COLO829 (cell line): ENCODE measurements around the gene MANSC4.
"Not testable (repeated sequence)": the region's sequence is repeated elsewhere in the genome, so short reads cannot be mapped to it uniquely, and the experiment has no call there.

ENCODE experiments used
- DNase-seq: peaks from one replicate; pipeline ENCODE4 v3.0.0; 2012; ENCODE audit warnings: low spot score

MANSC4 gene

DNA sequence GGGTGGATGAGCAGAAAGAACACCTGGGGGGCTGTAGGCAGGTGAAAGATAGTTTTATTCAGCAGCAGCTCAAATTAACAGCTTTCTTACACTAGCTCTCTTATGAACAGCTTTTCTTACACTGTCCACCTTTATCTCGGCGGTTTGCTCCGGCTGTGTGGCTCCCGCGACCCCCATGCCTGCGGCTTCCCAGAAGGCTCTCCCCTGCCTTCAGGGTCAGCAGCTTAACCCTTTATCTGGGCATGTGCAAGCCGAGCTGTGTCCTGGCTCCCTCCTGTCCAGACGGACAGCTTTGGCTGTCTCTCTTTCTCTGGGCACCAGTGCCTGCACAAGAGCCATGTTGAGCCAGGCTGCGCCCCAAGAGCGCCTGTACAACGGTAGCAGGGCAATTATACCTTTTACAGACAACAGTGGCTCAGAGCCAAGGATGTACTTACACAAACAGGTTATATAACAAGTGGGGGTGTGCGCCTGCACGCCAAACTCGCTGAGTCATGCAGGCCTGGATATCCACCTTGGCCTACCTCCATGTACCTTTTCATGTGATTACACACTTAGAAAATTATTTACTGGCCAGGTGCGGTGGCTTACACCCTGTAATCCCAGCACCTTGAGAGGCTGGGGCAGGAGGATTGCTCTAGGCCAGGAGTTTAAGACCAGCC lies 28.5 kb downstream of the MANSC4 start:
- DNase-seq, result no peak

DNA sequence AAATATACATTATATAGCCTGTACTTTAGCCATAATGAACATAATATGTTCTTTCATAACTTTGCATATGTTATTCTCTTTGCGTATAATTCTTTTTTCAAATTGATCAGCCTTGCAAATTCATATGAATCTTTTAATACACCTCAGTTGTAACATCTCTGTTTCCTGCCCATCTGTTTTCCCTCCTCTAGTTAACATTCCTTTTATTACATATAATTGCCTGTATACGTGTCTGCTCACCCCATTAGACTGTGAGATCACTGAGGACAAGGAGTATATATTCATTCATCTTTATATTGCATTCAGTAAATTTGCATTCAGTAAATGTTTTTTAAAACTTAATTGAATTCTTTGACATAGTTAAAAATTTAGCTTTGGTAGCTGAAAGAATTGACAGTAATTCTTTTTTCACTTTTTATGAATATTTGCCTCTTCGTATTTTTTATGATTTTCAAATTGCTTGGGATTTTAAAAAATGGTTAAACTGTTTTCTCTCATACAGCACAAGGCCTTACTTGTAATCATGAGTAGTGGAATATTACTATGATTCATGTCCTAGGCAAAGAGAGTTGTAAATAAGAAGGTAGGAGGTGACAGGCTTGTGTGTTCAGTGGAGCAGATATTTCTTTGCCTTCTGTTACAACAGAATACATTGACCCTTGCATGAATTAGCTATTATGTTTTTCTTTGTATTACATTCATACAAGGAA lies 32.8 kb downstream of the MANSC4 start:
- DNase-seq, result no peak

DNA sequence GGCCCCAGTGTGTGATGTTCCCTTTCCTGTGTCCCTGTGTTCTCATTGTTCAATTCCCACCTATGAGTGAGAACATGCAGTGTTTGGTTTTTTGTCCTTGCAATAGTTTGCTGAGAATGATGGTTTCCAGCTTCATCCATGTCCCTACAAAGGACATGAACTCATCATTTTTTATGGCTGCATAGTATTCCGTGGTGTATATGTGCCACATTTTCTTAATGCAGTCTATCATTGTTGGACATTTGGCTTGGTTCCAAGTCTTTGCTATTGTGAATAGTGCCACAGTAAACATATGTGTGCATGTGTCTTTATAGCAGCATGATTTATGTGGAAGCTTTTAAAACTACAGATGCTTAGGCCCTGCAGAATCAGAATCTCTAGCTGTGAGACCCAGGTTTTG lies 34.3 kb downstream of the MANSC4 start:
- not testable (repeated sequence) for DNase-seq

DNA sequence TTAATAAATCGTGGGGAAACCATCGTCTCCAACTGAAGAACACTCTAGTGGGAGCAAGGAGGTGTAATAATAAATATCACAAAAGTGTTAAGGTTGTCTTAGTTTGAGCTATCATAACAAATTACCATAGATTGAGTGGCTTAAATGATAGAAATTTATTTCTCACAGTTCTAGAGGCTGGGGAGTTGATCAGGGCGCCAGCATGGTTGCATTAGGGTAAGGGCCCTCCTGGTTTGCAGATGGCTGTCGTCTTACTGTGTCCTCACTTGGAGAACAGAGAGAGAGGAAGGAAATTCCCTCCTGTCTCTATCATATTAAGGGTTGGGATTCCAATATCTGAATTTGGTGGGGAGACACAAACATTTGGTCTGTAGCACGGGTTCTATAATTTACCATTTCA lies 36.4 kb downstream of the MANSC4 start:
- no peak for DNase-seq

DNA sequence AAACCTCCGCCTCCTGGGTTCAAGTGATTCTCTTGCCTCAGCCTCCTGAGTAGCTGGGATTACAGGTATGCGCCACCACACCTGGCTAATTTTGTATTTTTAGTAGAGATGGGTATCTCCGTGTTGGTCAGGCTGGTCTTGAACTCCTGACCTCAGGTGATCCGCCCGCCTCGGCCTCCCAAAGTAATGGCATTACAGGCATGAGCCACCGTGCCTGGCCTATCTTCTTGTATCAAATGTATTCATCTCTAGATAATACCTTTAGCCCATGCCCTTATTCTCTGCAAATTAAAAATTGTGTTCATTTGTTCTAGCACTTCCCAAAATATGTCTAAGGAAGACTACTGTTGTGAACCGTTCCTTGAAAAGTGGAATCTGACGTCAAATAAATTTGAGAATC lies 45.7 kb downstream of the MANSC4 start:
- not testable (repeated sequence) for DNase-seq

DNA sequence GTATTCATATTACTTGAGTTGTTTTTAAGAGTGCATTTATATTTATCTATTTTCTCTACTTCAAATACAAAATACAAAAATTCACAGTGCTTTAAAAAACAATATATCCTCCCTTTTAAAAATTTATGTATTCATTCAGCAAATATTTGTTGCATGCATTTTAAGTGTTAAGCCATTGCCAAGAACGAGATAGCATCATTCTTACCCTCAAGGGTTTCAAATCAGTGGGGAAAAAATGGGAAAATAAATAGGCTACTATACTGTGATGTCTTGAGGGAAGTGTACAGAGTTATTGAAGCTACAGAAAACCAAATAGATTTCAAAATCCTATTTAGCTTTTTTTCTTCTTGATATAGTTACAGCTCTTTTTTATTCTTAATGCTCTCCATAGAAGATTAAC lies 46.2 kb downstream of the MANSC4 start:
- DNase-seq, result no peak

DNA sequence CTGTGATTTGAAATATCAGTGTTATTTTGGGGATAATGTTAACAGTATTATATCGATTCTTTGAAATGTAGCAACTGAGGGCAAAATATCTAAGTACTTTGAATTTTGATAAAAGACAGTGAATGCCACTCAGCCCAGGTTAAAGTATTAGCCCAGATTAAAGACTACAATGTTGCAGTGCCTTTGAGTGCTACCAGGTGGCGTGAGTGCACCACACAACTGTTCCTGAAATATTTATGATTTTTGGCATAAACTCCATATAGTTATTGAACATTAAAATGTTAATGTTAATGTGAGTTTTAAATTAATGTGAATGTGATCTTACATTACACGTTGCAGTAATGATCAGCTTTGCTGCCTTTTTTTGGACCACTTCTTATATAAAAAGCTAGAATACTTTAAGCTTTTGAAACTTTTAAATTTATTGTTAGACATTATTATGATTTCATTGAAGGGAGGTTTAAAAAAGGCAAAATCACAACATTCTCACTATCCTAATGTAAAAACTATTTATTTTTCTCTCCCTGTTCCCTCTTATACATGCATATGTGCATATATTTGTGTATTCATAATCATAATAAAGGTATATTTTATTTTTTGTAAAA lies 46.9 kb downstream of the MANSC4 start:
- DNase-seq, result no peak

DNA sequence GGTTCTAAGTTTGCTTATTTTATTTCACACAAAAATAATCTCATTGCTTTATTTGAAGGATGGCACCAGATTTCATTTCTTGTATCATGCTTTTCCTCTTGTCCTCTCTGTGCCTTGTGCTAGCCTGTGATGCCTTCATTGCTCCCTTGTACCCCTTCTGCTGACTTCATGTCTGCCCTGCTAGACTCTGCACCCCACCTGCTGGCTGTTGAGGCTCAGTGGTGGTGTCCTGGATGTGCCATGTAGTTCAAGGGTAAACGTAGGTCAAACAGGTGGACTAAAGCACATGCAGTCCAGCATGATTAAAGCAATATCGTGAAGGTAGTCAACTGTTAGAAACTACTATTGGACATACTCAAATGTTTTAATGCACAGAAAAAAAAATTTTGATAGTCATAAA lies 47.8 kb downstream of the MANSC4 start:
- no peak for DNase-seq

DNA sequence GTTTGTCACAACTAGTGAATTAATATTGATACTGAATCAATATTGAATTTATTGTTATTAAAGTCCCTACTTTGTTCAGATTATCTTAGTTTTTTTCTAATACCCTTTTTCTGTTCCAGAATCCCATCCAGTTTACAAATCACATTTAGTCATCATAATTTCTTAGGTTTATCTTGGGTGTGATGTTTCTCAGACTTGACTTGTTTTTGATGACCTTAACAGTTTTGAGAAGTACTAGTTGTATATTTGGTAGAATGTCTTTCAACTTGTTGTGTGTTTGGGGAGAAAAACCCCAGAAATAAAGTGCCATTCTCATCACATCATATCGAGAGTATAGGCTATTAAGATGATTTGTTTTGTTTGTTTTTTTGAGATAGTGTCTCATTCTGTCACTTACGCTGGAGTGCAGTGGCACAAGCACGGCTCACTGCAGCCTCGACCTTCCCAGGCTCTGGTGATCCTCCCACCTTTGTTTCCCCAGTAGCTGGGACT lies 49.9 kb downstream of the MANSC4 start:
- DNase-seq, result no peak

DNA sequence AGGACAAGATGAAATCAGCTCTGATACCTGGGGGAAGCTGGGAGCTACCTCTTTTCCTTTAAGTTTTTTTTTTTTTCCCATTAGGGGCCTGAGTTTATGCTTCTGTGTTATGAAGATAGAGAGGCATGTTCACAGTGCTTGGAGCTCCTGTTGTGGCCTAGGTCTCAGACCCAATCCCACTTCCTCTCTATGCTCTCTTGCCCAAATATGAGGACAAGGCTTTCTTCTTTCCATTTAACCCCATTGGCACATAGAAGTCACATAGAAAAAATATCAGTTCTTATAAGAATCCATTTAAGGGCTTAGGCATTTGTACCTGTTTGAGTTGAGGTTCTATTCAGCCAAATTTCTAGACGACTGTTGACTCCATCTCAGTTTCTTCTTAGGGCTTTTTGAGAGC lies 56.8 kb downstream of the MANSC4 start:
- DNase-seq, result no peak
